Heart left ventricle (tissue), 13 donors: ENCODE data around the gene CSHL1.

Experiments used
- POLR2A ChIP-seq, 2 donors: fragments of 450-650 bp; IDR thresholded peaks; one replicate each; pipeline ENCODE4 v1.6.1; 2017; ENCODE audit warnings: antibody characterized with exemption in 2 of 2, mild to moderate bottlenecking in 2 of 2, moderate library complexity in 2 of 2
- TF ChIP-seq, protein P1 (sequence below), 12 donors: fragments of 200-600 bp; sonication (generic) in 4 of 12; IDR thresholded peaks; one replicate each; pipeline versions ENCODE4 v1.5.0 to v1.8.0; 2018 to 2022; ENCODE audit warnings: antibody characterized with exemption in 12 of 12, mild to moderate bottlenecking in 5 of 12
- donor health status: ischemic (EF 13 %, LVEDD 7.1; RV severe dilation, severe dysfunction).
- donor health status: DM: no; HTN: yes; CAD: no.
- donor health status: DM: no; HTN: no; CAD: no.
- donor health status: ischemic (EF 25% LVEDD 6.9; RV normal size, moderate dysfunction).
- donor health status: ischemic (EF 25% LVEDD 5.7; RV mildly dilated, moderate dysfunction).
- donor health status: ischemic (EF 35%, LVEDD 5.7; RV mildly dilated, moderate dysfunction).
- donor health status: nonischemic (EF 11% LVEDD 7.7; RV severe dilation, severe dysfunction).
- donor health status: DM: yes; HTN: yes; CAD: no.
- donor health status: PGD.
- donor health status: ischemic (EF 29% LVEDD 5.4; RV normal size, mild dysfunction).
- donor health status: nonischemic (EF 23%, LVEDD 6.1; RV moderate dilation, normal function).

DNA sequence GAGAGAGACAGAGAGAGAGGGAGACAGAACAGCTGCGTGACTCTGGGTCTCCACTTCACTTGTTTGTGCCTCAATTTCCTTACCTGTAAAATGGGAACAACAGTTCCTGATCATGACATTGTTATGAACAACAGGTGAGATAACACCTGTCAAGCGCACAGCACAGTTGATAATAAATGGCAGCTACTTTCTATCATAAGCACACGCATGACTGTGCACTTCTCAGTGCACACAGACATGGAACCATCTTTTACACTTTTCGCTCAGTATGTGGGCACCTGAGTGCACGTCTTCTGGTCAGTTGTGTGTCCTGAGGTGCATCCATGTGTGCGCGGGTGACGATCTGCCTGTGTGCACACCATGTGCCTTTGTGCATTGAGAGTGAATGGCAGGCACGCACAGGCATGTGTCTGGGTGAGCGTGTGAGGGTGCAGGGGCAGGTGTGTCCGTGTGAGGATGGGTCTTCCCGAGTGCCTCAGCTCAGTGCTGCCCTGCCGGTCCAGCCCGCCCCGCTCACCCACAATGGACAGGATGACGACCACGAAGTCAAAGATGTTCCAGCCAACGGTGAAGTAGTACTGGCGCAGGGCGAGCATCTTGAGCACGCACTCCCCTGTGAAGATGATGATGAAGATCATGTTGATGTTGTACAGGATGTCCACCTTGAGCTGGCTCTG is 31.4 kb upstream of the CSHL1 start:
- TF ChIP-seq, protein P1, sequence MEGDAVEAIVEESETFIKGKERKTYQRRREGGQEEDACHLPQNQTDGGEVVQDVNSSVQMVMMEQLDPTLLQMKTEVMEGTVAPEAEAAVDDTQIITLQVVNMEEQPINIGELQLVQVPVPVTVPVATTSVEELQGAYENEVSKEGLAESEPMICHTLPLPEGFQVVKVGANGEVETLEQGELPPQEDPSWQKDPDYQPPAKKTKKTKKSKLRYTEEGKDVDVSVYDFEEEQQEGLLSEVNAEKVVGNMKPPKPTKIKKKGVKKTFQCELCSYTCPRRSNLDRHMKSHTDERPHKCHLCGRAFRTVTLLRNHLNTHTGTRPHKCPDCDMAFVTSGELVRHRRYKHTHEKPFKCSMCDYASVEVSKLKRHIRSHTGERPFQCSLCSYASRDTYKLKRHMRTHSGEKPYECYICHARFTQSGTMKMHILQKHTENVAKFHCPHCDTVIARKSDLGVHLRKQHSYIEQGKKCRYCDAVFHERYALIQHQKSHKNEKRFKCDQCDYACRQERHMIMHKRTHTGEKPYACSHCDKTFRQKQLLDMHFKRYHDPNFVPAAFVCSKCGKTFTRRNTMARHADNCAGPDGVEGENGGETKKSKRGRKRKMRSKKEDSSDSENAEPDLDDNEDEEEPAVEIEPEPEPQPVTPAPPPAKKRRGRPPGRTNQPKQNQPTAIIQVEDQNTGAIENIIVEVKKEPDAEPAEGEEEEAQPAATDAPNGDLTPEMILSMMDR (IDR thresholded peaks at IDR 0.05) = no peak
- no peak for TF ChIP-seq POLR2A (IDR thresholded peaks at IDR 0.05)
